Pancreas (tissue), 10 donors: ENCODE results near the gene MYT1. TPM values are rescaled to one million over a fixed set of nuclear protein-coding genes. Genes with fewer than 3 reads are reported as not detected.

Source experiments
- ATAC-seq, 4 donors: fragments of 200-7000 bp; cut with Tn5 transposase; one replicate each; pipeline versions ENCODE4 v1.8.0 to v1.9.1; 2020; ENCODE audit warnings: mild to moderate bottlenecking in 4 of 4, moderate library complexity in 4 of 4
- DNase-seq, 6 donors: peaks; one replicate each; pipeline ENCODE4 v3.0.0-alpha.2; 2020
- FAIRE-seq: peaks from 2 replicates; lab custom pipeline; 2012; peaks lifted over from hg19 to GRCh38; lab: Jason Lieb, UNC
- H3K27ac ChIP-seq, 4 donors: fragments of 200-600 bp; sonication (generic); 1 replicate in 3 of 4; 2 replicates in 1 of 4; pipeline versions ENCODE4 v1.5.0 to v1.8.0; 2020
- H3K27me3 ChIP-seq, 4 donors: fragments of 200-600 bp; one replicate each; pipeline ENCODE4 v1.8.0; 2021
- H3K36me3 ChIP-seq, 3 donors: fragments of 200-600 bp; sonication (generic) in 1 of 3; one replicate each; pipeline versions ENCODE4 v1.5.0 to v1.8.0; 2020 to 2021
- H3K4me1 ChIP-seq, 3 donors: fragments of 200-600 bp; one replicate each; pipeline ENCODE4 v1.8.0; 2021
- H3K4me3 ChIP-seq, 4 donors: fragments of 200-600 bp; sonication (generic) in 2 of 4; one replicate each; pipeline versions ENCODE4 v1.5.0 to v1.8.0; 2020 to 2021
- H3K9me3 ChIP-seq, 4 donors: fragments of 200-600 bp; one replicate each; pipeline ENCODE4 v1.8.0; 2021
- CTCF ChIP-seq, 4 donors: fragments of 200-600 bp; sonication (generic) in 3 of 4; IDR thresholded peaks; one replicate each; pipeline versions ENCODE4 v1.5.0 to v1.8.0; 2021; ENCODE audit warnings: antibody characterized with exemption in 4 of 4
- WGBS, 2 donors: extraction: QIAGEN DNeasy Blood & Tissue Kit; methylation state at CpG; one replicate each; pipeline ENCODE4 v1.1.7; 2013; 5-methylcytosine and 5-hydroxymethylcytosine counted together
- intact Hi-C, 3 donors: fragments of 100-400 bp; cut with DNase I; formaldehyde crosslinking; loops; one replicate each; pipeline versions ENCODE4 v1.11.1 to v1.14.2; 2022
- polyA plus RNA-seq, 2 donors: library from polyadenylated mRNA; stranded (reverse); fragments of 200-250 nt; gene quantifications; one replicate each; pipeline ENCODE4 v1.2.3, GENCODE V29; 2013
- total RNA-seq, 6 donors: library from RNA; stranded (reverse); fragmentation: NEBNext Ultra II Directional in 4 of 6; extraction: Animal tissue kit (Norgen Biotek cat#: 25700) in 4 of 6; gene quantifications; one replicate each; pipeline versions ENCODE4 v1.2.1 to v1.2.4, GENCODE V29; 2021 to 2023
- donor health status: healthy with polysubstance abuse.
- donor health status: DM: no; HTN: no; CAD: no; lungs with moderate emphysema.
- donor health status: DM: no; HTN: no; CAD: no.
- donor health status: control.
- donor health status: control.
- donor health status: Bipolar disorder and iron deficiency.
- donor health status: DM: yes; HTN: yes; CAD: no.
- donor health status: DM: no; HTN: no; CAD: no.
- donor health status: DM: no; HTN: no; CAD: no.
- donor health status: DM: yes; HTN: yes; CAD: no.

MYT1 gene
- total and polyA plus RNA-seq, 8 donors, result 0.13 to 5.1 (median 0.52) TPM

- ATAC-seq, result no peak
- Histone ChIP-seq H3K4me1 (no peaks in the 10 kb centered on the region), H3K27ac (no peak overlapping the region), H3K9me3 (no peaks in the 10 kb centered on the region), H3K36me3 (no peaks in the 10 kb centered on the region), H3K27me3 (peaks cover 0 to 13% (median 0%) of the 10 kb centered on the region in 4 donors), H3K4me3 (no peak overlapping the region)
- FAIRE-seq, result no peak
- intact Hi-C loops, result no loop called here
- 50 to 88% methylated on average over 1 of the region's 1 CpG for WGBS, 2 donors
- DNase-seq, result peak in 1 of 6 donors; percentile 52
- no peak for TF ChIP-seq CTCF (IDR thresholded peaks at IDR 0.05)
Measured at GRCh38 chr20:64157878-64158277, 6.4 kb upstream of the MYT1 start.

GRCh38 chr20:64158346-64159285, 5.6 kb upstream of the MYT1 start:
- Histone ChIP-seq H3K4me3 (no peak overlapping the region), H3K9me3 (no peaks in the 10 kb centered on the region), H3K27me3 (peaks cover 0 to 19% (median 0%) of the 10 kb centered on the region in 4 donors), H3K4me1 (no peaks in the 10 kb centered on the region), H3K27ac (no peak overlapping the region), H3K36me3 (no peaks in the 10 kb centered on the region)
- TF ChIP-seq CTCF (IDR thresholded peaks at IDR 0.05), result no peak
- WGBS, 2 donors, result 44 to 67% methylated on average over 9 of the region's 9 CpGs
- peak in 1 of 6 donors; percentile 55 for DNase-seq
- no peak for ATAC-seq
- no peak for FAIRE-seq
- intact Hi-C loops, result no loop called here

GRCh38 chr20:64159286-64159680, 5.0 kb upstream of the MYT1 start:
- intact Hi-C loops, result no loop called here
- ATAC-seq, result no peak
- peak in 1 of 6 donors; percentile 28 for DNase-seq
- FAIRE-seq, result no peak
- 59 to 83% methylated on average over 8 of the region's 8 CpGs for WGBS, 2 donors
- Histone ChIP-seq H3K27ac (no peak overlapping the region), H3K4me3 (no peak overlapping the region), H3K27me3 (peaks cover 0 to 23% (median 0%) of the 10 kb centered on the region in 4 donors), H3K4me1 (no peaks in the 10 kb centered on the region), H3K36me3 (no peaks in the 10 kb centered on the region), H3K9me3 (no peaks in the 10 kb centered on the region)
- no peak for TF ChIP-seq CTCF (IDR thresholded peaks at IDR 0.05)

GRCh38 chr20:64159711-64160110, 4.5 kb upstream of the MYT1 start:
- Histone ChIP-seq H3K36me3 (no peaks in the 10 kb centered on the region), H3K4me3 (no peak overlapping the region), H3K4me1 (no peaks in the 10 kb centered on the region), H3K9me3 (no peaks in the 10 kb centered on the region), H3K27ac (no peak overlapping the region), H3K27me3 (peaks cover 0 to 23% (median 0%) of the 10 kb centered on the region in 4 donors)
- intact Hi-C loops, result no loop called here
- WGBS, 2 donors, result 45 to 49% methylated on average over 7 of the region's 7 CpGs
- ATAC-seq (no peak), FAIRE-seq (no peak), DNase-seq (peak in 1 of 6 donors; percentile 28)
- no peak for TF ChIP-seq CTCF (IDR thresholded peaks at IDR 0.05)

- WGBS, 2 donors, result 30 to 42% methylated on average over 5 of the region's 5 CpGs
- Histone ChIP-seq H3K9me3 (no peaks in the 10 kb centered on the region), H3K36me3 (no peaks in the 10 kb centered on the region), H3K4me3 (no peak overlapping the region), H3K27ac (no peak overlapping the region), H3K27me3 (peaks cover 0 to 23% (median 0%) of the 10 kb centered on the region in 4 donors), H3K4me1 (no peaks in the 10 kb centered on the region)
- TF ChIP-seq CTCF (IDR thresholded peaks at IDR 0.05), result no peak
- FAIRE-seq (no peak), ATAC-seq (no peak), DNase-seq (peak in 1 of 6 donors; percentile 28)
- intact Hi-C loops, result no loop called here
Measured at GRCh38 chr20:64160118-64160517, 4.1 kb upstream of the MYT1 start.
